Measurements from ENCODE around the gene DNAJC2.

- TF ChIP-seq CTCF (IDR thresholded peaks at IDR 0.05) (no peak), POLR2AphosphoS5 (IDR thresholded peaks at IDR 0.05) (no peak), EP300 (IDR thresholded peaks at IDR 0.05) (no peak), POLR2A (IDR thresholded peaks at IDR 0.05) (no peak)
These were observed 662 bp downstream of the DNAJC2 start for GRCh38 chr7:103343758-103344452.
